Stimulated activated CD4-positive, alpha-beta T cell treated with anti-CD3 and anti-CD28 coated beads, Interleukin-12 subunit alpha, Interleukin-12 subunit beta, amount 100 ng/mL, for 24 hours (primary cell): ENCODE measurements around the gene CCL20.
A peak's percentile ranks its signal among the peaks of the same experiment; 100 is the strongest.
"Not testable (repeated sequence)": the region's sequence is repeated elsewhere in the genome, so short reads cannot be mapped to it uniquely, and the experiment has no call there.

ENCODE experiments used
- DNase-seq, 2 experiments: peaks; one replicate each; pipeline ENCODE4 v3.0.0-alpha.2; 2020; ENCODE audit warnings: low read depth in 2 of 2

Gene CCL20

GRCh38 chr2:227834423-227834822, 20.8 kb downstream of the CCL20 start:
- DNase-seq = no peak

GRCh38 chr2:227834916-227835650, 21.4 kb downstream of the CCL20 start:
- DNase-seq = no peak

- not testable (repeated sequence) for DNase-seq
Measured at GRCh38 chr2:227839339-227840129, 25.9 kb downstream of the CCL20 start.

GRCh38 chr2:227846831-227847230, 33.2 kb downstream of the CCL20 start:
- no peak for DNase-seq

- DNase-seq = no peak
Measured at GRCh38 chr2:227848146-227848545, 34.5 kb downstream of the CCL20 start.

- no peak for DNase-seq
Measured at GRCh38 chr2:227848586-227848985, 34.9 kb downstream of the CCL20 start.

GRCh38 chr2:227849906-227850305, 36.3 kb downstream of the CCL20 start:
- no peak for DNase-seq

GRCh38 chr2:227853204-227853629, 39.6 kb downstream of the CCL20 start:
- DNase-seq = no peak

GRCh38 chr2:227853765-227854271, 40.2 kb downstream of the CCL20 start:
- DNase-seq = no peak

- no peak for DNase-seq
Measured at GRCh38 chr2:227855440-227855839, 41.8 kb downstream of the CCL20 start.

- no peak for DNase-seq
Measured at GRCh38 chr2:227856697-227857096, 43.1 kb downstream of the CCL20 start.

GRCh38 chr2:227860221-227860641, 46.6 kb downstream of the CCL20 start:
- DNase-seq = no peak

- DNase-seq = no peak
Measured at GRCh38 chr2:227861011-227861410, 47.4 kb downstream of the CCL20 start.

- DNase-seq = peak in 1 of 2 experiments; percentile 6
Measured at GRCh38 chr2:227862227-227862740, 48.6 kb downstream of the CCL20 start.

GRCh38 chr2:227862741-227863588, 49.3 kb downstream of the CCL20 start:
- no peak for DNase-seq

GRCh38 chr2:227864161-227864756, 50.6 kb downstream of the CCL20 start:
- DNase-seq = no peak

- no peak for DNase-seq
Measured at GRCh38 chr2:227865291-227865690, 51.6 kb downstream of the CCL20 start.
